COLO668 (cell line): ENCODE data around the gene SNN.
A peak's percentile ranks its signal among the peaks of the same experiment; 100 is the strongest.

Experiments used
- DNase-seq: peaks from one replicate; lab custom pipeline; 2025; ENCODE audit not compliant: unreplicated experiment; lab: John Stamatoyannopoulos, UW

SNN gene

DNA sequence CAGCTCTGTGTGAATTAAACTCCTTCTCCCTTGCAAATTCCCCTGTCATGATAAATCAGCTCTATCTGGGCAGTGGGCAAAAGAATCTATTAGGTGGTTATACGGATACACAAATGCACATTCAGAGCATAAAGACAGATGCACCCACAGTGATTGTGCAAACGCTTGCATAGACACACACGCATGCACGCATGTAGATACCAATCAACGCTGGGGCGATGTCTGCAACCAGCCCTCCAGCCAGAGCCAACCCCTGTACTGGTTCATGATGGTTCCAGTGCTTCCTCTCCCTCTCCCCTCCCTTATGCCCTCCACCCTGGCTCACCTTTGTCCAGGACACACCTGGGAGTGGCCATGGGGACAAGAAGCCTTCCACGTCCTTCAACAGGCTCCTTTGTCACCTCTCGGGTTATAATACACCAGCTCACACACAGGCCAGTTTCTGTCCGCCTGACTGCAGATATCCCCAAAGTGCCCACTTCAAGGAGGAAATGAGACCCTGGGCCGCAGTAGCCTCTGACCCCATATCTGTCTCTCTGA lies 33.1 kb upstream of the SNN start:
- DNase-seq, result no peak

DNA sequence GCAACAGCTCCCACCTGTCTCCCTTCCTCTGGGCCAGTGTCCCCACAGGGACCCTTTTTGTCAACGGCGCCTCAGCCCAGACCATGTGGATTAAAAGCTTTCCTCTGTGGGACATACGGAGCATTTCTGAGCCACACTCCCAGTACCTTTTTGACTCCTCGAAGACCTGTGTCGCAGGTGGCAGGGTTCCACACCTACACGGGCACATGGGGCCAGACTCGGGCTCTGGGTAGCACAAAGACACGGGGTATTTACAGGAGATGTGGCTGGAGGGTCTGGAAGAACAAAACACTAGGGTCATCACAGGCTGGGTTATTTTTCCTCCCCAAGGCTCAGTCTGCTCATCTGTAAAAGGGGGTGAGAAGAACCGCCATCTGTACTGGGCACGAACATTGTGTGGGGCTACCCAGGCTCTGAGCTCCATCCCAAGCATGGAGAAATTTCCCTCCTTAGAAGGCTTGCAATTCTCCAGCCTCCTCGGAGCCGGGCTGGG lies 32.5 kb upstream of the SNN start:
- DNase-seq, result no peak

- DNase-seq, result peak; percentile 79
Observed at GRCh38 chr16:11636172-11636721, 32.0 kb upstream of the SNN start.

- no peak for DNase-seq
Observed at GRCh38 chr16:11637320-11637719, 30.9 kb upstream of the SNN start.

- no peak for DNase-seq
Observed at GRCh38 chr16:11638140-11638539, 30.1 kb upstream of the SNN start.

DNA sequence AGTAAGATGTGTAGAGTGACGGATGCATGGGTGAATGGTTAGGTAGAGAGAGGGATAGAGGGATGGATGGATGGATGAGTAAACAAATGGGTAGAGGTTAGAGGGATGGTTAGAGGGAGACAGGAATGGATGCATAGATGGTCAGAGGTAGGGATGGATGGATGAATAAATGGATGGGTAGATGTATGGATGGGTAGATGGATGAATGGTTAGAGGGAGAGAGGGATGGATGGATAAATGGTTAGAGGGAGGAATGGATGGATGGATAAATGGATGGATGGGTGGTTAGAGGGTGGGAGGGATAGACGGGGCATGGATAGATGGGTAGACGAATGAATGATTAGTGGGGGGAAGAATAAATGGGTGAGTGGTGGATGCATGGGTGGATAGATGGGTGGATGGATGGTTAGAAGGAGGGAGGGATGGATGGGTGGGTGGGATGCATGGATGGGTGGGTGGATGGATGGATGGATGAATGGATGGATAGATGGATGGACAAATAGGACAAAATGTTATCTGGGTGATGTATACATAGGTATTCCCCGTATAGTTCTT lies 29.2 kb upstream of the SNN start:
- DNase-seq, result no peak

GRCh38 chr16:11639925-11640899 lies 28.0 kb upstream of the SNN start:
- peak; percentile 71 for DNase-seq

DNA sequence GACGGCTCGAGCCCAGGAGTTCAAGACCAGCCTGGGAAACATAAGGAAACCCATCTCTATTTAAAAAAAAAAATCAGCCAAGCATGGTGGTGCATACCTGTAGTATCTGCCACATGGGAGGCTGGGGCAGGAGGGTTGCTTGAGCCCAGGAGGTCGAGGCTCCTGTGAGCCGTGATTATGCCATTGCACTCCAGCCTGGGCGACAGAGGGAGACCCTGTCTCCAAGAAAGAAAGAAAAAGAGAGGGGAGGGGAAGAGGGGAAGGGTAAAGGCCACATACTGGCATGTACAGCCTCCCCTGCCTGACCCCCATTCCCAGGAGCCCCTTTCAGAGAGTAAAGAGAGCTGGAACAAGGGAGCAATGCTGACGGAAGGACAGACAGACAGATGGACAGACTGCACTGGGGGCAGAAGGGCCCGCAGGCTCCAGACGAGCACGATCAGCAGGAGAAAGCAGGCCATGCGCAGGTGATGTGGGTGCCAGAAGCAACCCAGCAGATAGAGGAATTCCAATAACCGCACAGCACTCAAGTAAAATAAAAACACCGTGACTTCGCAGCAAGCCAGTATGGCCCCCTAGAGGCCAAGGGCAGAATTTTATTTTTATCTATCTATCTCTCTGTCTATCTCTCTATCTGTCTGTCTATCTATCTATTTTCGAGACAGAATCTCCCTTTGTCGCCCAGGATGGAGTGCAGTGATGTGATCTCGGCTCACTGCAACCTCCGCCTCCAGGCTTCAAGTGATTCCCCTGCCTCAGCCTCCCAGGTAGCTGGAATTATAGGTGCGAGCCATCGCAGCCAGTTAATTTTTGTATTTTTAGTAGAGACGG lies 27.1 kb upstream of the SNN start:
- DNase-seq, result peak; percentile 22

GRCh38 chr16:11642765-11643116 lies 25.5 kb upstream of the SNN start:
- DNase-seq, result no peak

DNA sequence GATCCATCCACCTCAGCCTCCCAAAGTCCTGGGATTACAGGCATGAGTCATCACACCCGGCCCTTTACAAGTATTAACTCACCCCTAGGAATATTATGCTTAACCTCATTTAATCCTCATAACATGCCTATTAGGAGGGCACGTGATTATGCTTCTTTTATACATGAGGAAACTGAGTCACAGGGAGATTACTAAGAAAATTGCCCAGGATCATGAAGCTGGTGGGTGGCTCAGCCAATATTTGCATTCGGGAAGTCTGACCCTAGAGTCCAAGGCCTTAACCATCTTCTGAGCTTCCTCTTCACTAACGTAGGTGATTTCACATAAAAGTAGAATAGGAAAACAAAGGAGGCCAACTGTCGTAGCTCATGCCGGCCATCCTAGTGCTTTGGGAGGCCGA lies 19.0 kb upstream of the SNN start:
- no peak for DNase-seq

GRCh38 chr16:11650641-11651591 lies 17.3 kb upstream of the SNN start:
- no peak for DNase-seq

DNA sequence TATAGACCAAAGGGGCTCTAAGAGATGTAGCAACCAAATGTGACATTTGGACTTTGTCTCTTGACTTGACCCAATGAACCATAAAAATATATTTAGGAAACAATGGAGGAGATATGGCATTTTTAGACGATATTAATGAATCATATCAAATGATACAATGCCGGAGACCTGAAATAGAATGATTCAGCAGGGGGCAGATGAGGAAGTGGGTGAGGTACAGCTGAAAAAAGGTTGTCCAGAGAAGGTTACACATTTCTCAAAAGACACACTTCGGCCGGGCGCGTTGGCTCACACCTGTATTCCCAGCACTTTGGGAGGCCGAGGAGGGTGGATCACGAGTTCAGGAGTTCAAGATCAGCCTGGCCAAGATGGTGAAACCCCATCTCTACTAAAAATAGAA lies 16.5 kb upstream of the SNN start:
- no peak for DNase-seq

GRCh38 chr16:11655655-11656054 lies 12.6 kb upstream of the SNN start:
- no peak for DNase-seq

DNA sequence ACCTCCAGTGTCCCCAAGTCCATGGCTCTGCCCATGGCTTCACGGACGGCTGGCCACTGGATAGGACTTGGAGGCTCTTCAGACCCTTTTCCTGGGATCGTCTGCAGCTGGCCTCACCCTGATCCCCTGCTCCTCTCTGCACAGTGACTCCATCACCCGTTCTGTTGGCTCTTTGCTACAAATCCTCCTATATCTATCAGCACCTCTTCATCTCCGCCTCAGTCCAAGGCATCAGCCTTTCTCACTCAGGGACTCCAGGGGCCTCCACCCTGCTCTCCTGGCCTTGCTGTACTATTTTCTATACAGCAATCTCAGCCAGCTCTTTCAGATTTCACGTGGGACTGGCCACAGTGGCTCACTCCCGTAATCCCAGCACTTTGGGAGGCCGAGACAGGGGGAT lies 10.7 kb upstream of the SNN start:
- DNase-seq, result no peak

GRCh38 chr16:11658896-11659708 lies 9.2 kb upstream of the SNN start:
- no peak for DNase-seq

- no peak for DNase-seq
Observed at GRCh38 chr16:11660565-11660964, 7.7 kb upstream of the SNN start.

- DNase-seq, result no peak
Observed at GRCh38 chr16:11662582-11662981, 5.7 kb upstream of the SNN start.

DNA sequence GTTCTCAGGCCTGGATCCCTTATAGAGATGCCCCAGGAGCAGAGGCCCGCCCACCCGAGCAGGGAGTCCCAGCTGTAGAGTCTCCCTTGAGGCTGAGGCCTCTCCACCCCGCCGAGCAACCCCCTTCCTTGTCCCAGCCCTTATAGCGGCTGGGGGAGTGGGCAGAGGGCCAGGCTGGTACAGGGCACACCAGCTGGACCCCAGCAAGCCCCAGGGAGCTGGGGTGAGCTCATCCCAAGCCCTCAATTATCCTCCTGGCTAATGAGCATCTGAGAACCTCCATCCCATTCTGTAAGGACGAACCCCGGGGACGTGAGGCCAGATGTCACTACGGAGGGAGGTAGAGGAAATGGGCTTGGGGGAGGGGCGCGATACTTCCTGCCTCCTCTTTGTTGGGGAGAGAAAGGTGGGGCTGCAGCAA lies 3.2 kb upstream of the SNN start:
- DNase-seq, result no peak
